ENCODE results near the gene SNTG2. TPM values are rescaled to one million over a fixed set of nuclear protein-coding genes. Genes with fewer than 3 reads are reported as not detected.

The SNTG2 gene
- total RNA-seq, 1 donor from 2014 or later = not detected

GRCh38 chr2:1253629-1254028, 303.0 kb downstream of the SNTG2 start:
- Mint-ChIP-seq H3K27me3 (peaks cover under 1% of the 10 kb centered on the region), H3K9me3 (no peaks in the 10 kb centered on the region), H3K4me3 (no peak overlapping the region), H3K27ac (no peak overlapping the region), H3K4me1 (peaks cover 3% of the 10 kb centered on the region), H3K36me3 (ENCODE audit: low read depth) (no peaks in the 10 kb centered on the region)
- intact Hi-C loops (cut with micrococcal nuclease) = no loop called here
- no peak for DNase-seq

- Mint-ChIP-seq H3K4me3 (no peak overlapping the region), H3K4me1 (peaks cover 3% of the 10 kb centered on the region), H3K27ac (no peak overlapping the region), H3K9me3 (no peaks in the 10 kb centered on the region), H3K27me3 (peaks cover 1% of the 10 kb centered on the region), H3K36me3 (ENCODE audit: low read depth) (no peaks in the 10 kb centered on the region)
- no peak for DNase-seq
- intact Hi-C loops (cut with micrococcal nuclease) = no loop called here
Observed at GRCh38 chr2:1254662-1255343, 304.2 kb downstream of the SNTG2 start.

DNA sequence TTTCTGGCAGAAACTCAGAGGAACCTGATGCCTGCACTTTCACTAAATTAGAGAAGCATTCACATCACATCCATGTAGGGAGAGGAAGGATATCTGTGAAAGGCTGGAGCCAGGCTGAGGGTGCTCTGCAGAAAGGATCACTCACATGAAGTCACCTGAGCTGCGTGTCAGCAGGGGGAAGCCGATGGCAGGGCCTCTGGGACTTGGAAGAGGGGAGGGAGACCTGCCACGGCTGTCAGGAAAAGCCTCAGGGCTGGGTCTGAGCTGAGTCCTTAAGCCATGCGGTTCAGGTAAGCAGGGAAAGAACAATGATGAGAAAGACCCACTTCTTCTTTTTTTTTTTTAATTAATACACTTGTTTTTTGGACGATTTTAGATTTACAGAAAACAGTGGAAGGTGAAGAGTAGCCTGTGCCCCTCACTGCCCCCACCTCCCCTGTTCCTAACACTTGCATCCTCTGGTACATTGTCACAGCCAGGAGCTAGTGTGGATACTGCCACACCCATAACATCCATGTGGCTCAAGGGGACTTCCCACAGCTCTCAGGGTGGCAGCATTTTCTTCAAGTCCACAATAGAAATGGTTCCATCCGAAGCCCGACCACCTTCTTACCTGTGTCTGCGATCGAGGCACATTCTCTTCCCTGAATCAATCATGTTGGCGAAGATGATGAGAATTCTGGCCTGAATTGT, 306.1 kb downstream of the SNTG2 start:
- H3K27me3 Mint-ChIP-seq = peaks cover 1% of the 10 kb centered on the region
- intact Hi-C loops (cut with micrococcal nuclease) = no loop called here
- DNase-seq = no peak
- no peak overlapping the region for H3K27ac Mint-ChIP-seq
- no peaks in the 10 kb centered on the region for H3K36me3 Mint-ChIP-seq (ENCODE audit: low read depth)
- no peaks in the 10 kb centered on the region for H3K4me1 Mint-ChIP-seq
- no peaks in the 10 kb centered on the region for H3K9me3 Mint-ChIP-seq
- no peak overlapping the region for H3K4me3 Mint-ChIP-seq

- H3K4me1 Mint-ChIP-seq = no peaks in the 10 kb centered on the region
- H3K36me3 Mint-ChIP-seq (ENCODE audit: low read depth) = no peaks in the 10 kb centered on the region
- no peak for DNase-seq
- H3K27ac Mint-ChIP-seq = no peak overlapping the region
- peaks cover 1% of the 10 kb centered on the region for H3K27me3 Mint-ChIP-seq
- no peak overlapping the region for H3K4me3 Mint-ChIP-seq
- intact Hi-C loops (cut with micrococcal nuclease) = no loop called here
- H3K9me3 Mint-ChIP-seq = no peaks in the 10 kb centered on the region
Observed at GRCh38 chr2:1257334-1257733, 306.7 kb downstream of the SNTG2 start.

DNA sequence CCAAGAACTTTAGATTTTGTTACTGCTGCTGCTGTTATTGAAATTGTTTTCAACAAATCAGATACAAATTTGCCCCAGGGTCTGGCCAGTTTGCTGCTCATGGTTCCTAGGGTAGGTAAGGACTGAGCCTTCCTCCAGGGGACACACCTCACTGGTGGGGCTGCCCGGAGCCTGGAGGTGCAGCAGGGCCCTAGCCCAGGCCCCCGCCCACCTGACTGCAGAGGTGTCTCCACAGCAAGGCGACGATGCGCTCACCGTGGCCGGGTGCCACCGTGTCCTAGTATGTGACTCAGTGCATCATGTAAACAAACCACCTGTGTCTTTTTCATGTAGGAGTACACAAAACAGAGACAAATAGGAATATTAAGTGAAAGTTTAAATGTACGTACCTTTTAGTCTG, 309.1 kb downstream of the SNTG2 start:
- Mint-ChIP-seq H3K27me3 (peaks cover 1% of the 10 kb centered on the region), H3K27ac (no peak overlapping the region), H3K4me3 (no peak overlapping the region), H3K9me3 (no peaks in the 10 kb centered on the region), H3K4me1 (no peaks in the 10 kb centered on the region), H3K36me3 (ENCODE audit: low read depth) (no peaks in the 10 kb centered on the region)
- DNase-seq = no peak
- intact Hi-C loops (cut with micrococcal nuclease) = no loop called here

GRCh38 chr2:1262609-1263008, 312.0 kb downstream of the SNTG2 start:
- no peak for DNase-seq
- H3K9me3 Mint-ChIP-seq = no peaks in the 10 kb centered on the region
- H3K4me1 Mint-ChIP-seq = no peaks in the 10 kb centered on the region
- intact Hi-C loops (cut with micrococcal nuclease) = no loop called here
- no peaks in the 10 kb centered on the region for H3K36me3 Mint-ChIP-seq (ENCODE audit: low read depth)
- no peak overlapping the region for H3K4me3 Mint-ChIP-seq
- peaks cover 1% of the 10 kb centered on the region for H3K27me3 Mint-ChIP-seq
- H3K27ac Mint-ChIP-seq = no peak overlapping the region

- Mint-ChIP-seq H3K9me3 (no peaks in the 10 kb centered on the region), H3K4me1 (no peaks in the 10 kb centered on the region), H3K36me3 (ENCODE audit: low read depth) (no peaks in the 10 kb centered on the region), H3K4me3 (no peak overlapping the region), H3K27ac (no peak overlapping the region), H3K27me3 (no peaks in the 10 kb centered on the region)
- DNase-seq = no peak
- intact Hi-C loops (cut with micrococcal nuclease) = no loop called here
Observed at GRCh38 chr2:1265454-1265853, 314.8 kb downstream of the SNTG2 start.

GRCh38 chr2:1266351-1266750, 315.7 kb downstream of the SNTG2 start:
- Mint-ChIP-seq H3K4me1 (no peaks in the 10 kb centered on the region), H3K36me3 (ENCODE audit: low read depth) (no peaks in the 10 kb centered on the region), H3K27ac (no peak overlapping the region), H3K9me3 (no peaks in the 10 kb centered on the region), H3K27me3 (no peaks in the 10 kb centered on the region), H3K4me3 (no peak overlapping the region)
- intact Hi-C loops (cut with micrococcal nuclease) = no loop called here
- DNase-seq = no peak

DNA sequence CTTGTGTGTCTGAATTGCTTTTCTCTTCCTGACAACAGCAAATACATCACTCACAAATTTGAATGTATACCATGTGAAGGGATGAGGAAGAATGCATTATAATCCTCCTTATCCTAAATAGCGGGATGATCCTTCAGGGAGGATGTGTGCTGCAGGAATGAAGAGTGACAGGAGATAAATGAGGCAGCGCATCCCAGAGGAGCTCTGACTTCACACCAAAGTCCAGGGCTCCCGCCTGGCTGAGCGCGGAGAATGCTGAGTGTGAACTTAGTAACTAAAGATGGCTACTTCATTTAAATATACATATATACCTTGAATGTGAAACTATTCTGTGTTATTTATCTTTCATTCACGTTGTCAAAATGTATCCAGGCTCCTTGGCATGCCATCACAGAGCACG, 317.4 kb downstream of the SNTG2 start:
- no peaks in the 10 kb centered on the region for H3K27me3 Mint-ChIP-seq
- H3K36me3 Mint-ChIP-seq (ENCODE audit: low read depth) = no peaks in the 10 kb centered on the region
- no peak for DNase-seq
- no peak overlapping the region for H3K27ac Mint-ChIP-seq
- no peaks in the 10 kb centered on the region for H3K4me1 Mint-ChIP-seq
- intact Hi-C loops (cut with micrococcal nuclease) = no loop called here
- no peak overlapping the region for H3K4me3 Mint-ChIP-seq
- H3K9me3 Mint-ChIP-seq = no peaks in the 10 kb centered on the region

DNA sequence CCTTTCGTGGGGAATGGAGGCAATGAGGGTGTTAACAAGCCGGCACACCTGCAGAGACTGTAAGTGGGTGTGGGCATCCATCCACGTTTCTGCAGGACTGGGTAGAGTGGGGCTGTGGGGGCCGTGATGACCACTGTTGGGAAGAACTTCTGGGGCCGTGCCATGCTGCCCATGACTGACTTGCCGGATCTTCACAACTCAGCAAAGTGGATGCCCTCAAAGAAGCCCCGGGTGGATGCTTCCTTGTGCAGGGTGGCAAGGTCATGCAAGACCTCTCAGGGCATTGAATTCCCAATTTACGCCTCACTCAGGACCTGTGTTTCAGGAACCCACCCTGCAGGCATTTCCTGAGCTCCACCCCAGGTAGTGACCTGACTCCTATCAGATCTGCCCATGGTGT, 319.2 kb downstream of the SNTG2 start:
- intact Hi-C loops (cut with micrococcal nuclease) = no loop called here
- H3K36me3 Mint-ChIP-seq (ENCODE audit: low read depth) = no peaks in the 10 kb centered on the region
- no peaks in the 10 kb centered on the region for H3K4me1 Mint-ChIP-seq
- no peak overlapping the region for H3K4me3 Mint-ChIP-seq
- H3K27me3 Mint-ChIP-seq = no peaks in the 10 kb centered on the region
- no peaks in the 10 kb centered on the region for H3K9me3 Mint-ChIP-seq
- H3K27ac Mint-ChIP-seq = no peak overlapping the region
- no peak for DNase-seq

DNA sequence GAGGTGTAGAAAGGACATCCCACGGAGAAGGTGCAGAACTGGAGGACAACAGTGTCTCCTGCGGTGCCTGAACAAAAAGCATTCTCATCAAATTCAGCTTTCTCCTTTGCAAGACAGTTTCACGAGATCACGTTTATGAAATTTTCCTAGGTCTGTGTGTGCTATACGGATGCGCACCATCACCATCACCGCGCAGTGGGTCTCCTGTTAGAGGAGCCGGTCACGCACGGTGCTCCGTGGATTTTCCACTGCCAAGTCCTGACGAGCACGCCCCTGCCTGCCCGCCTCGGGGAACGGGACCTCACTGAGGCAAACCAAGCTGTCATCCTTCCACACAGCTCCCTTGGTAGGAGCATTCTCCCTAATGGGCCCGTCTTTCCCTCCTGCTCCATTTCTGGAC, 322.2 kb downstream of the SNTG2 start:
- intact Hi-C loops (cut with micrococcal nuclease) = no loop called here
- no peaks in the 10 kb centered on the region for H3K9me3 Mint-ChIP-seq
- H3K4me1 Mint-ChIP-seq = no peaks in the 10 kb centered on the region
- no peak for DNase-seq
- H3K4me3 Mint-ChIP-seq = no peak overlapping the region
- H3K27me3 Mint-ChIP-seq = no peaks in the 10 kb centered on the region
- no peaks in the 10 kb centered on the region for H3K36me3 Mint-ChIP-seq (ENCODE audit: low read depth)
- H3K27ac Mint-ChIP-seq = no peak overlapping the region

GRCh38 chr2:1277634-1278033, 327.0 kb downstream of the SNTG2 start:
- DNase-seq = no peak
- intact Hi-C loops (cut with micrococcal nuclease) = no loop called here
- H3K27ac Mint-ChIP-seq = no peak overlapping the region
- no peaks in the 10 kb centered on the region for H3K4me1 Mint-ChIP-seq
- H3K27me3 Mint-ChIP-seq = no peaks in the 10 kb centered on the region
- H3K36me3 Mint-ChIP-seq (ENCODE audit: low read depth) = no peaks in the 10 kb centered on the region
- no peaks in the 10 kb centered on the region for H3K9me3 Mint-ChIP-seq
- no peak overlapping the region for H3K4me3 Mint-ChIP-seq

- Mint-ChIP-seq H3K4me3 (no peak overlapping the region), H3K36me3 (ENCODE audit: low read depth) (no peaks in the 10 kb centered on the region), H3K27me3 (no peaks in the 10 kb centered on the region), H3K9me3 (no peaks in the 10 kb centered on the region), H3K4me1 (no peaks in the 10 kb centered on the region), H3K27ac (no peak overlapping the region)
- intact Hi-C loops (cut with micrococcal nuclease) = no loop called here
- no peak for DNase-seq
Observed at GRCh38 chr2:1278125-1278524, 327.5 kb downstream of the SNTG2 start.

DNA sequence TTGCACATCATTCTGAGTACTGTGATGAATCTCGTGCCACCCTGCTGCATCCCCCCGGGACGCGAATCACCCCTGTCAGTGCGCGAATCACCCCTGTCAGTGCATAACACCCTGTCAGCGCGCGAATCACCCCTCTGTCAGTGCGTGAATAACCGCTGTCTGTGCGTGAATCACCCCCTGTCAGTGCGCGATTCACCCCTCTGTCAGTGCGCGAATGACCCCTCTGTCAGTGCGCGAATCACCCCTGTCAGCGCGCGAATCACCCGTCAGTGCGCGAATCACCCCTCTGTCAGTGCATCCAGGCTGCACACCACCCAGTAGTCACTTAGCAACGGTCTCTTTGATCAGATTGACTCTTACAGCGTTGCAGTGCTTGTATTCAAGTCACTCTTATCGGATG, 328.2 kb downstream of the SNTG2 start:
- no peaks in the 10 kb centered on the region for H3K36me3 Mint-ChIP-seq (ENCODE audit: low read depth)
- intact Hi-C loops (cut with micrococcal nuclease) = no loop called here
- no peak for DNase-seq
- no peak overlapping the region for H3K27ac Mint-ChIP-seq
- H3K9me3 Mint-ChIP-seq = no peaks in the 10 kb centered on the region
- H3K27me3 Mint-ChIP-seq = no peaks in the 10 kb centered on the region
- H3K4me3 Mint-ChIP-seq = no peak overlapping the region
- no peaks in the 10 kb centered on the region for H3K4me1 Mint-ChIP-seq

DNA sequence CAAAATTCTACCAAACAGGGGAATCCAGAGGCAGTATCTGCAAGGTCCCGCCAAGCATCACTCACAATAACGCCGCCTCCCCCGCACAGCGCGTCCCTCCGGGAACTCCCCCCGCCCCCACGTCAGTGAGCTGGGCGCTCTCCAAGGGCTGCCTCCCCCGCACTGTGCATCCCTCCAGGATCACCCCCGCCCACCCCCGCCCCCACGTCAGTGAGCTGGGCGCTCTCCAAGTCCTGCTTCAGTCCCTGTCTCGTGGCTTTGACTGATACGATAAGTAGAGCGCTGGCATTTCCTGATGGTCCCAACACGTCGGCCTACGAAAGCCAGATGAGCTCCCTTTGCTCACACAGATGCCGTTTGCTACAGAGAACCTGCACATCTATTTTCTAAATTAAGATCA, 331.9 kb downstream of the SNTG2 start:
- intact Hi-C loops (cut with micrococcal nuclease) = no loop called here
- no peak for DNase-seq
- Mint-ChIP-seq H3K36me3 (ENCODE audit: low read depth) (no peaks in the 10 kb centered on the region), H3K4me1 (no peaks in the 10 kb centered on the region), H3K27me3 (no peaks in the 10 kb centered on the region), H3K27ac (no peak overlapping the region), H3K9me3 (no peaks in the 10 kb centered on the region), H3K4me3 (no peak overlapping the region)
